Measurements from ENCODE around the gene WIZ.
A peak's percentile ranks its signal among the peaks of the same experiment; 100 is the strongest.

The WIZ gene

DNA sequence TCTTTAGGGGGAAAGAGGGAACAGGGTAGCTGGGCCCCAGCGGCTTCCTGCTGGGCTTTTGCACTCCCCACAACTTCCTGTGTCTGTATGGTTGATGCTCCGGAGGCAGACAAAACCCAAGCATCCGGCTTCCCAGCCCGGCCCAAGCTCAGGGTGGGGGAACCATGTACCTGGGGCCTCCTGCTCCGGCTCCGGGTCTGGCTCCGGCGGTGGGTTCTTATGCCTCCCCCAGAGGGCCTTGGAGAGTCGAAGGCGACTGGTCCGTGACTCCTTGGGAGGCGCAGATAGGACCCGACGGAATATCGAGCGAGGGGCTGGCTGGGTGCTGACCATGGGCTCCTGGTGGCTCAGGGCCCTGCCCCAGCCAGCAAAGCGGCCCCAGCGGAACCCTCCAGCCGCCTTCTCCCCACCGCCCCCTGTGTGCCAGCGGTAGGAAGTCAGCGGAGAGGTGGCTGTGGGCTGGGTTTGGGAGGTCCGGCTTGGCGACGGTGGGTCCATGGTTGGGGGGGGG lies 14.2 kb upstream of the WIZ start:
- no peak for FAIRE-seq
- peak; percentile 66 for DNase-seq (ENCODE audit: insufficient read length)
- TF ChIP-seq TAF1 (IDR thresholded peaks at IDR 0.05; ENCODE audit: borderline replicate concordance, low read depth, low read length): no peak
- no peak; the same call in 1 of the 2 replicates for TF ChIP-seq POLR2AphosphoS5 (IDR thresholded peaks at IDR 0.05; ENCODE audit: low read depth, low read length)
- peak; percentile 72; the same call in 1 of the 2 replicates for TF ChIP-seq POLR2A (IDR thresholded peaks at IDR 0.05; ENCODE audit: low read depth, low read length)

DNA sequence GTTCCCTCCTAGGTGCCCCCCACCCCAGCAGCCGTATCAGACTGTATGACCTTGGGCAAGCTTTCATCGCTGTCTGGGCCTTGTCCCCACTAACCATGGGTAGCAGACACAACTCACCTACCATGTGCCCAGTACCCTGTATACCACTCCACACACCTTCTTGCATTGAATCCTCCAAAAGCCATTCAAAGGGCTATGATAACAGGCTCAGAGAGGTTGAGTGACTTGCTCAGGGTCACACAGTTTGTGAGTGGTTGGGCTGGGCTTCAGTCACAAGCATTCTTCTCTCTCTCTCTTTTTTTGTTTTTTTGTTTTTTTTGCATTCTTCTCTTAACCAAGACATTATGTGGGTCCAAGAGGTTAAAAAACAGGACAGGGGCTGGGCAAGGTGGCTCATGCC lies 11.9 kb upstream of the WIZ start:
- DNase-seq (ENCODE audit: insufficient read length) (no peak), FAIRE-seq (no peak)
- TF ChIP-seq TAF1 (IDR thresholded peaks at IDR 0.05; ENCODE audit: borderline replicate concordance, low read depth, low read length): no peak
- TF ChIP-seq POLR2AphosphoS5 (IDR thresholded peaks at IDR 0.05; ENCODE audit: low read depth, low read length): no peak
- TF ChIP-seq POLR2A (IDR thresholded peaks at IDR 0.05; ENCODE audit: low read depth, low read length): no peak

DNA sequence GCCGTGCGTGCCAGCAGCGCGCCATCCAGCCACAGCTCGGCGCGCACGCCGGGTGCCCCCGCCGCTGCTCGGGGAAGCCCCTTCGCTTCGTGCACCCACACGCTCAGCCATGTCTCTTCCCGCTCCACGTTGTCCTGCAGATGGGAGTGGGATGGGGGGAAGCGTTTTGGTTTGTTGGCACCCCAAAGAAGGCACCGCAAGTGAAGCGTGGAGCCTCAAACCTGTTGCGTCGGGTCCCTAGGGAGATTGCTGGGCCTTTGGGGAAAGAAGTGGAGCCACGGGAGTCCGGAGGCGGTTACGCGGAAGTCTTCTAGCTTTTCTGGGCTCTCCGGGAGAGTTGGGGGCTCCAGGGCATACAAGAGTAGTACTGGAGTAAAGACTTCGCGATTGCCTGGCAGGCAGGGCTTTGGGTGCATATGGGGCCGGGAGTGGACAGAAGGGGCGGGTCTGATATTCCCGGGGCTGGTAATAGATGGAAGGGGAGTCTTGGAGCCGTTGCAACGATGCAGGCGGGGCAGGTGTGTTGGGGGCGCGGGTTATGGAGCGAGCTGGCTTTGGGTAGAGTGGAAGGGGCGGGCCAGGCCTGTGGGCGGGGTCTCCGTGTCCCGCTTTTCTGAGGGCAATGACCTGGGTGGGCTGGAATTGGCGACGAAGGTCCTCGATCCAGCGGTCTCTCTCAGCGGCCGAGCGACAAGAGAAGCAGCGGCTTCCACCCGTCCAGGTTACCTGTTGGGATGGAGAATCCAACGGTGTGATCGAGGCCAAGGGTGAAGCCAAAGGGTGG lies 8.1 kb upstream of the WIZ start:
- TF ChIP-seq POLR2AphosphoS5 (IDR thresholded peaks at IDR 0.05; ENCODE audit: low read depth, low read length) (no peak), TAF1 (IDR thresholded peaks at IDR 0.05; ENCODE audit: borderline replicate concordance, low read depth, low read length) (no peak), POLR2A (IDR thresholded peaks at IDR 0.05; ENCODE audit: low read depth, low read length) (no peak)
- DNase-seq (ENCODE audit: insufficient read length) (no peak), FAIRE-seq (no peak)

DNA sequence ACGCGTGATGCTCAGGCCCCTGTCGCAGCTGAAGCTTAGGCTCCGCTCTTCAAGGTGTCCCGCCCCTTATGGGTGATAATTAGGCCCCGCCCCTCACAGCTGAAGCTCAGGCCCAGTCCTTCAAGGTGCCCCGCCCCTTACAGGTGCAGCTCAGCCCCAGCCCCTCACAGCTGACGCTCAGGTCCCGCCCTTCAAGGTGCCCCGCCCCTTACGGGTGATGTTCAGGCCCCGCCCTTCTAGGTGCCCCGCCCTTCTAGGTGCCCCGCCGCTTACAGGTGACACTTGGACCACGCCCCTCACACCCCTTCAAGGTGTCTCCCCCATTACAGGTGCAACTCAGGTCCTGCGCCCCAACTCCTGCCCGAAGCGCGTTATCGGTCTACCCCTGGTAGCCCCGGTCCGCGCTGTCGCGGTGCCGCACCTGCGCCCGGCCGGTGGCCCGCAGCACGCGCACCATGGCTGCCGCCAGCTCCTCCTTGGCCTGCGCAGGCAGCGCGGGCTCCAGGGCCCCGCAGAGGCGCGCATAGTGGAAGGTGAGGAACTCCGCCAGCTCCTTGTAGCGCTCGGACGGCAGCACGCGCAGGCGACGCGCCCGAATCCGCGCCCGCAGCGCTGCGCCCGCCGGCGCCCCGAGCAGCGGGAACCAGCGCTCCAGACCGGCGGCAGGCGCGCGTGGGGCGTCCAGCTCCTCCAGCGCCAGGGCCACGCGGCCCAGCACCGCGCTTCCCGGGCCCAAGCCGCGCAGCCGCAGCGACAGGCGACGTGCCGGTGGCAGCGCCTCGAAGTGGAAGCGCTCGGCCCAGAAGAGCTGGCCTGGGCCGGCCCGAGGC lies 7.3 kb upstream of the WIZ start:
- FAIRE-seq (no peak), DNase-seq (ENCODE audit: insufficient read length) (no peak)
- no peak for TF ChIP-seq TAF1 (IDR thresholded peaks at IDR 0.05; ENCODE audit: borderline replicate concordance, low read depth, low read length)
- 0 out of 2 replicates have a peak, but pooled peaks have one; percentile 10 for TF ChIP-seq POLR2A (IDR thresholded peaks at IDR 0.05; ENCODE audit: low read depth, low read length)
- no peak; the same call in 1 of the 2 replicates for TF ChIP-seq POLR2AphosphoS5 (IDR thresholded peaks at IDR 0.05; ENCODE audit: low read depth, low read length)

DNA sequence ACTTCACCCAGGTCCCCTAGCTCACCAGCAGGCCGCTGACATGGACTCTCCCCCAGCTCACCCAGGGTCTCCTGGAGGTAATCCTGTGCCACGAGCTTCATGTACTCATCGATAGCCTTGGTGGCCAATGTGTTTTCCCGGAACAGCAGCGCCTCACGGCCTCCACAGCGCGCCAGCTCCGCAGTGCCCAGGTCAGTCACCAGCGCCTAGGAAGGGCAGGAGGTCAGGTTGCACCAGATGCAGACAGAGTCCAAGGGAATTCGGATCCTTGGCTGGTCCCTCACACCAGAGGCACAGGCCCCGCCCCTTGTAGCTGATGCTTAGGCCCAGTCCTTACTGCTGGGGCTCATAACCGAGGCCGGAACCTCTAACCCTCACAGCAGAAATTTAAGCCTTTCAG lies 6.7 kb upstream of the WIZ start:
- FAIRE-seq (no peak), DNase-seq (ENCODE audit: insufficient read length) (no peak)

DNA sequence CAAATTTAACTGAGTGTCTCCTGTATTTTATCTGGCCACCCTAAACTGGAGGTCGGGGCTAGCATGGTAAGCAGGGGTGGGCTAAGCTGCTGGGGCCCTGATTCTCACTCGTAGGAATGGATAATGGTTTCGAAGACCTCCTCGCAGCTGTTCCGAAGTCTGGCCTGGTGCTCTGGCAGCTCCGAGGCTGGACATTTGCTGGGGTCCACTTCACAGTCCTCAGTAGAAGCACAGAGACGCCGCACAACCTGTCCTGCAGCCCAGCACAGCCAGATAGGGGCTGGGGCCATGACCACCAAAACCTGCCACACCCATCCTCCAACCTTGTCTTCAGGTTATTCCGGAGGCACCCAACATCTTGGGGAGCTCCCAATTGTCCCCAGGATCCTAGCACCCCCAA lies 6.2 kb upstream of the WIZ start:
- FAIRE-seq (no peak), DNase-seq (ENCODE audit: insufficient read length) (no peak)
- TF ChIP-seq TAF1 (IDR thresholded peaks at IDR 0.05; ENCODE audit: borderline replicate concordance, low read depth, low read length) (no peak), POLR2AphosphoS5 (IDR thresholded peaks at IDR 0.05; ENCODE audit: low read depth, low read length) (no peak), POLR2A (IDR thresholded peaks at IDR 0.05; ENCODE audit: low read depth, low read length) (no peak; the same call in 1 of the 2 replicates)

More for the DNA sequence above, 6.7 kb upstream of the WIZ start:
- TF ChIP-seq POLR2A (IDR thresholded peaks at IDR 0.05; ENCODE audit: low read depth, low read length) (peak; percentile 48; the same call in 1 of the 2 replicates), TAF1 (IDR thresholded peaks at IDR 0.05; ENCODE audit: borderline replicate concordance, low read depth, low read length) (no peak)

DNA sequence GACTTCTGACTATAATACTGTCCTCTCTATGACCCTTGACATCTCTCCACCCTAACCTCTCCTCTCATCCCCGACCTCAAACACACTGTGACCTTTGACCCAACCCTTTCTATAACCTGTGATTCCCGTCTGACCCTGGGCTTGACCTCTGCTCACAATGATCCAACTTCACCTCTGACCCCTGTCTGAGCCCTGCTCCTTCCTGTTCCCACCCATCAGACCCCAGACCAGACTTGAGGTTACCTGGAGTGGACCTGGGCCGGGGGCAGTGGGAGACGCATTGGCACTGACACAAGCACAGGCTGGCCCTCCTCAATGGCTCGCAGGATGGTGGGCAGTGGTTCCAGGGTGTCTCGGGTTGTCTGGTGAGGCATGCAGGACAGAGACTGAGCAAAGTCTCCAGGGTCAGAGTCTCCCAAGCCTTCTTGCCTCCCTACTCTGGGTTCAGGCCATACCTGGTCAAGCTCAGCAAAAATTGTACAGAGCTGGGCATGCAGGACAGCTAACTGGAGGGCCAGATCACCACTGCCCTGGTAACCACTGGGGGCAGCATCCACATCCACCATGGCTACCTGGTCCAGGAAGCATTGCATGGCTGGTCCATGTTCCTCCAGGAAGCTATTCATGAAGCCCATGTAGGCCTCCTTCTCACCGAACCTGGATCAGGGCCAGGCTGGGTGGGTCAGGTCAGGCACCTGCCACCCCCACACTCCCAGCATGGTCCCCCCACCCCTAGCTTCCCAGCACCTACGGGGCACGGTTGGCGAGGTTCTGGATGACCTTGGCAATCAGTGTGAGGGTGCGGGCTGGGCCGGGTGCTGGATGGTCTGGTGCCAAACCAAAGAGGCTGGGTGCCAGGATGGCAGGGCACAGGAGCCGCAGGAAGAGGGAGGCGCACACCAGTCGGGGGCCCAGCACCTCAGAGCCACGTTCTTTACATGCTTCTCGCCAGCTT lies 4.4 kb upstream of the WIZ start:
- no peak for FAIRE-seq
- TF ChIP-seq POLR2AphosphoS5 (IDR thresholded peaks at IDR 0.05; ENCODE audit: low read depth, low read length) (no peak; the same call in 1 of the 2 replicates), POLR2A (IDR thresholded peaks at IDR 0.05; ENCODE audit: low read depth, low read length) (no peak), TAF1 (IDR thresholded peaks at IDR 0.05; ENCODE audit: borderline replicate concordance, low read depth, low read length) (no peak)

DNA sequence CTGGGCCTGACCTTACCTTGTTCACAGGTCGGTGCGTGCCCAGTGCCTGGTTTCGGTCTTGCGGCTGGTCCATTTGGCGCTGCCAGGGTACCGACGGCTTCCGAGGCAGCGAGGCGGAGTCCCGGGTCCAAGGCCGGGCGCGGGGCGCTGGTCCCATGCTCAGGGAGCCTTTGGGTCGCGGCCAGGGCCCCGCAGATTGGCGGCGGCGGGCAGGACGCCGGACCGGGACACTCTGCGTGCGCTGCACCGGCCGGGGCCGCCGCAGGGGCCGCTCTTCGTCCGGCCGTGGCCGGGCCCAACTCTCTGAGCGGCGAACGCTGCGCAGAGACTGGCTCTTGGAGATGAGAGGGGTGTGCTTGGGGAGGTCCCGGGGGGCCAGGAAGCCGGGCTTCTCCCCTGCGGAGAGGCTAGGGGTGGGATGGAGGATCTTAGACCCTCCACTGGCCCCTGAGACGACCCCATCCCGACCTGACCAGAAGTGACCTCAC lies 3.4 kb upstream of the WIZ start:
- no peak for DNase-seq (ENCODE audit: insufficient read length)
- TF ChIP-seq POLR2A (IDR thresholded peaks at IDR 0.05; ENCODE audit: low read depth, low read length) (no peak), POLR2AphosphoS5 (IDR thresholded peaks at IDR 0.05; ENCODE audit: low read depth, low read length) (no peak), TAF1 (IDR thresholded peaks at IDR 0.05; ENCODE audit: borderline replicate concordance, low read depth, low read length) (no peak)
- no peak for FAIRE-seq

More for the DNA sequence above, 4.4 kb upstream of the WIZ start:
- DNase-seq (ENCODE audit: insufficient read length): no peak

DNA sequence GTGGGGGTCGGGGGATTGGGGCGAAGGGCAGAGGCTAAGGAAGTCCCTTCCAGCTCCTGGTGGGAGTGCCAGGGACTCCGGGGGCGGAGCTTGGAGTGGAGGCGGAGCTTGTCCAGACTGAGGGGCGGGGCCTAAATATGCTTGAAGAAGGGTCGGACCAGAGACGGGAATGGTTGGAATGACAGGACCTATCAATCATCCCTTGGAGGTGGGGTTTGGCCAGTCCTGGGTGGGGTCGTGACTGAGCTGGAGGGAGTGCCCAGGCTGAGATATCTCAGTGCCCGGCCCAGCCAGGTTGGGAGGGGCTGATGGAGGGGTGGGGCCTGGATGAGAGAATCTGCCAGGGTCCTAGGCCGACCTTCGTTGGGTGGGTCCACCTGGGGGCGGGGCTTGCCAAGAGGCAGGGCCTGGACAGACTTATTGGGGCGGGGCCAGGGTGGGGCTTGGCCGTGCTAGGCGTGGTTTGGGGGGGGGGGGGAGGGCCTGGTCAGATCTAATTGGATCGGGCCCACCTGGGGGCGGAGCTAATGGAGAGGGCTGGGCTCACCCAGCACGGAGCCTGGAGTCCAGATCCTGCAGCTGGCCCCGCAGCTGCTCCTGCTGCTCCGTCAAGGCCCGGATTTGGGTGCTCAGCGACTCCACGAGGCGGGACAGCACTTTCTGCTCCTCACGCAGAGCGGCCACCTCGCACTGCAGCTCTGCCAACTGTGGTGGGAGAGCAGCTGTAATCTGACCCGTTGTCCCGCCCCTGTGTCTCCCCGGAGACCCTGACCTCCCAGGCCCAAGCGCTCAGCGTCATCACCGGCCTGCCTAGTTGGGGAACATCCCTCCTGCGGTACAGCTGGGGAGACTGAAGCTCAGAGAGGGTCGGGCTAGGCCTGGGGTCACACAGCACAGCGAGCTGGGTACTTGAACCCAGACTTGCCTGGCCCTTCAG lies 2.6 kb upstream of the WIZ start:
- no peak for DNase-seq (ENCODE audit: insufficient read length)
- TF ChIP-seq POLR2AphosphoS5 (IDR thresholded peaks at IDR 0.05; ENCODE audit: low read depth, low read length) (no peak), TAF1 (IDR thresholded peaks at IDR 0.05; ENCODE audit: borderline replicate concordance, low read depth, low read length) (no peak), POLR2A (IDR thresholded peaks at IDR 0.05; ENCODE audit: low read depth, low read length) (no peak)
- no peak for FAIRE-seq

DNA sequence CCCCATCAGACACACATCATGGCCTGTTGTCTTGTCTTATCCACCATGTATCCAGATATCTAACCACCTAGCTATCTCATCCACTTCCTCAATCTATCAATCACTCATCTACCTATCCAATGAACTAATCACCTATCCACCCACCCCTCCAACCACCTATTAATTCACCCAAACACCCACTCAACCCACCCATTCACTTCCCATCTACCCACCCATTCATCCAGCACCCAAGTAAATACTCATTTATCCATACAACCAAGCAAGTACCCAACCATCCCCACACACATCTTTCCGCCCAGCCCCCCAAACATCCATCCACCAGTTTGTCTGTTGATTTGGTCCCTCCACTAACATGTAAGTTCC lies 753 bp upstream of the WIZ start:
- DNase-seq (ENCODE audit: insufficient read length) (no peak), FAIRE-seq (no peak)
- TF ChIP-seq POLR2A (IDR thresholded peaks at IDR 0.05; ENCODE audit: low read depth, low read length) (no peak), POLR2AphosphoS5 (IDR thresholded peaks at IDR 0.05; ENCODE audit: low read depth, low read length) (no peak), TAF1 (IDR thresholded peaks at IDR 0.05; ENCODE audit: borderline replicate concordance, low read depth, low read length) (no peak)
